Muscle layer of colon (tissue), 2 donors: Measurements from ENCODE around the gene DAB1.

Experiments
- H3K27ac ChIP-seq: one replicate; pipeline ENCODE4 v1.7.0; 2013; ENCODE audit warnings: low read depth, mild to moderate bottlenecking, low read length, moderate library complexity
- H3K27me3 ChIP-seq, 2 donors: one replicate each; pipeline ENCODE4 v1.7.0; 2013; ENCODE audit warnings: low read length in 2 of 2, mild to moderate bottlenecking in 2 of 2; ENCODE audit not compliant: insufficient read depth in 2 of 2, control insufficient read depth in 1 of 2
- H3K36me3 ChIP-seq: one replicate; pipeline ENCODE4 v1.7.0; 2013; ENCODE audit warnings: mild to moderate bottlenecking, low read length; ENCODE audit not compliant: insufficient read depth
- H3K4me1 ChIP-seq: one replicate; pipeline ENCODE4 v1.7.0; 2013; ENCODE audit warnings: mild to moderate bottlenecking, low read length; ENCODE audit not compliant: insufficient read depth
- H3K4me3 ChIP-seq, 2 donors: one replicate each; pipeline ENCODE4 v1.7.0; 2013; ENCODE audit warnings: low read length in 2 of 2, low read depth in 1 of 2, mild to moderate bottlenecking in 1 of 2, moderate library complexity in 1 of 2
- H3K9ac ChIP-seq: one replicate; pipeline ENCODE4 v1.7.0; 2013; ENCODE audit warnings: low read length
- H3K9me3 ChIP-seq: one replicate; pipeline ENCODE4 v1.7.0; 2013; ENCODE audit warnings: mild to moderate bottlenecking, low read length
- donor health status: abdominal sarcoma.
- donor health status: Adenocarcinoma of cecum.

The DAB1 gene

GRCh38 chr1:57293214-57293613 lies 130.6 kb downstream of the DAB1 start:
- Histone ChIP-seq H3K4me1 (no peaks in the 10 kb centered on the region), H3K27me3 (peaks cover 0 to 3% of the 10 kb centered on the region in 2 donors), H3K9ac (no peak overlapping the region), H3K4me3 (no peak overlapping the region), H3K9me3 (no peaks in the 10 kb centered on the region), H3K27ac (no peak overlapping the region), H3K36me3 (no peaks in the 10 kb centered on the region)

GRCh38 chr1:57289781-57290180 lies 134.1 kb downstream of the DAB1 start:
- Histone ChIP-seq H3K4me1 (no peaks in the 10 kb centered on the region), H3K9ac (no peak overlapping the region)

GRCh38 chr1:57285992-57286391 lies 137.9 kb downstream of the DAB1 start:
- no peaks in the 10 kb centered on the region for H3K36me3 ChIP-seq
- no peaks in the 10 kb centered on the region for H3K4me1 ChIP-seq

More at GRCh38 chr1:57289781-57290180, 134.1 kb downstream of the DAB1 start:
- H3K36me3 ChIP-seq, result no peaks in the 10 kb centered on the region
- H3K27ac ChIP-seq, result no peak overlapping the region
- no peaks in the 10 kb centered on the region for H3K9me3 ChIP-seq
- peaks cover 0 to 5% of the 10 kb centered on the region in 2 donors for H3K27me3 ChIP-seq
- H3K4me3 ChIP-seq, result no peak overlapping the region

GRCh38 chr1:57282411-57282810 lies 141.4 kb downstream of the DAB1 start:
- H3K36me3 ChIP-seq, result no peaks in the 10 kb centered on the region
- H3K4me1 ChIP-seq, result no peaks in the 10 kb centered on the region
- H3K27me3 ChIP-seq, result no peaks in the 10 kb centered on the region
- no peak overlapping the region for H3K27ac ChIP-seq
- no peak overlapping the region for H3K4me3 ChIP-seq
- H3K9me3 ChIP-seq, result no peaks in the 10 kb centered on the region
- H3K9ac ChIP-seq, result no peak overlapping the region

More at GRCh38 chr1:57285992-57286391, 137.9 kb downstream of the DAB1 start:
- H3K9ac ChIP-seq, result no peak overlapping the region
- H3K4me3 ChIP-seq, result no peak overlapping the region
- H3K27me3 ChIP-seq, result peaks cover 0 to 5% of the 10 kb centered on the region in 2 donors
- H3K27ac ChIP-seq, result no peak overlapping the region
- no peaks in the 10 kb centered on the region for H3K9me3 ChIP-seq

- no peaks in the 10 kb centered on the region for H3K4me1 ChIP-seq
- no peaks in the 10 kb centered on the region for H3K36me3 ChIP-seq
- H3K27ac ChIP-seq, result no peak overlapping the region
- H3K4me3 ChIP-seq, result no peak overlapping the region
- H3K9ac ChIP-seq, result no peak overlapping the region
- no peaks in the 10 kb centered on the region for H3K27me3 ChIP-seq
- H3K9me3 ChIP-seq, result no peaks in the 10 kb centered on the region
Observed at GRCh38 chr1:57281324-57281723, 142.5 kb downstream of the DAB1 start.

- no peaks in the 10 kb centered on the region for H3K9me3 ChIP-seq
- H3K4me1 ChIP-seq, result no peaks in the 10 kb centered on the region
- no peaks in the 10 kb centered on the region for H3K36me3 ChIP-seq
- H3K27me3 ChIP-seq, result no peaks in the 10 kb centered on the region
- no peak overlapping the region for H3K27ac ChIP-seq
- H3K9ac ChIP-seq, result no peak overlapping the region
- H3K4me3 ChIP-seq, result no peak overlapping the region
Observed at GRCh38 chr1:57279909-57280666, 143.8 kb downstream of the DAB1 start.

- Histone ChIP-seq H3K27ac (no peak overlapping the region), H3K4me1 (no peaks in the 10 kb centered on the region), H3K9me3 (no peaks in the 10 kb centered on the region), H3K36me3 (no peaks in the 10 kb centered on the region), H3K27me3 (no peaks in the 10 kb centered on the region), H3K9ac (no peak overlapping the region), H3K4me3 (no peak overlapping the region)
Observed at GRCh38 chr1:57278558-57278957, 145.3 kb downstream of the DAB1 start.

- no peak overlapping the region for H3K9ac ChIP-seq
- H3K9me3 ChIP-seq, result no peaks in the 10 kb centered on the region
- H3K27me3 ChIP-seq, result no peaks in the 10 kb centered on the region
- no peaks in the 10 kb centered on the region for H3K36me3 ChIP-seq
- H3K4me3 ChIP-seq, result no peak overlapping the region
- no peak overlapping the region for H3K27ac ChIP-seq
- H3K4me1 ChIP-seq, result no peaks in the 10 kb centered on the region
Observed at GRCh38 chr1:57277681-57278080, 146.2 kb downstream of the DAB1 start.

GRCh38 chr1:57276918-57277317 lies 146.9 kb downstream of the DAB1 start:
- Histone ChIP-seq H3K36me3 (no peaks in the 10 kb centered on the region), H3K27ac (no peak overlapping the region), H3K4me3 (no peak overlapping the region), H3K4me1 (no peaks in the 10 kb centered on the region), H3K27me3 (no peaks in the 10 kb centered on the region), H3K9ac (no peak overlapping the region), H3K9me3 (no peaks in the 10 kb centered on the region)

- no peak overlapping the region for H3K4me3 ChIP-seq
- no peaks in the 10 kb centered on the region for H3K4me1 ChIP-seq
- H3K27ac ChIP-seq, result no peak overlapping the region
- H3K36me3 ChIP-seq, result no peaks in the 10 kb centered on the region
- H3K9me3 ChIP-seq, result no peaks in the 10 kb centered on the region
- H3K27me3 ChIP-seq, result no peaks in the 10 kb centered on the region
- no peak overlapping the region for H3K9ac ChIP-seq
Observed at GRCh38 chr1:57272601-57273000, 151.3 kb downstream of the DAB1 start.

- Histone ChIP-seq H3K27me3 (no peaks in the 10 kb centered on the region), H3K9me3 (no peaks in the 10 kb centered on the region), H3K4me1 (no peaks in the 10 kb centered on the region), H3K9ac (no peak overlapping the region), H3K36me3 (no peaks in the 10 kb centered on the region), H3K27ac (no peak overlapping the region), H3K4me3 (no peak overlapping the region)
Observed at GRCh38 chr1:57272150-57272549, 151.7 kb downstream of the DAB1 start.
